ENCODE results near the gene ACO2. TPM values are rescaled to one million over a fixed set of nuclear protein-coding genes. Genes with fewer than 3 reads are reported as not detected.
"Not testable (repeated sequence)": the region's sequence is repeated elsewhere in the genome, so short reads cannot be mapped to it uniquely, and the experiment has no call there.

ACO2 gene
- total RNA-seq, 1 donor from 2014 or later = 71.8 TPM

DNA sequence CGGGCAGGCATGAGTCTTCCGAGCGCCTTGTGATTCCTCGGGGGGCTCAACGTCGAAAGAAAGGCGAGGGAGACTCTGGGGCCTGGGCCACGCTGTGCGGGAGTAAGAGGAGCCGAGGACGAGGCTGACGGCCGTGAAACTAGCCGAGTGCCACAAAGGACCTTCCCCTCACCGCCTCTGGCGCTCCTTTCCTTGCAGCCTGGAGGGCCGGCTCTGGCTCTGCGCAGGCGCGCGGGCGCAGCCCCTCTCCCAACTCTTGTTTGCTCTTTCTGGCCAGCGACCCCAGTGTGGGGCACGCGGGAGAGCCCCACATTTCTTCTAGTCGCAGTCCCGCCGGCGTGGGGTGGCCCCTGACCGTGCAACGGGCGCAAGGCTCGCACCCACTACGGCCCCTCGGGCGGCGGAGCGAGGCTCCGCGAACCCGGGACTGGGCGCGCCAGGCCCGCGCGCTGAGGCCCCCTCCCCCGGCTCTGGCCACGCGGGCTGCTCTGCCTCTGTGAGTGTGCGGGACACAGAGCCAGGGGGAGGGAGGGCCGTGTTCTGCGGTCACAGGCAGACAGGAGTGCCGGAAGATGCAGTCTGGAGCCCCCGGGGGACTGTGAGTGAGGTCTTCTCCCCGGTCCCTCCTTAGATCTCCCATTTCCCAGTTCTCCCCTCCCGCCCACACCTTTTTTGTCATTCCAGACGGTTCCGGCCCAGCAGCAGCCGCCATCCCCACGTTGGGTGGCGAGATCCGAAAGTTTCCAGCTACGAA lies 21.3 kb upstream of the ACO2 start:
- ATAC-seq = peak; percentile 35

DNA sequence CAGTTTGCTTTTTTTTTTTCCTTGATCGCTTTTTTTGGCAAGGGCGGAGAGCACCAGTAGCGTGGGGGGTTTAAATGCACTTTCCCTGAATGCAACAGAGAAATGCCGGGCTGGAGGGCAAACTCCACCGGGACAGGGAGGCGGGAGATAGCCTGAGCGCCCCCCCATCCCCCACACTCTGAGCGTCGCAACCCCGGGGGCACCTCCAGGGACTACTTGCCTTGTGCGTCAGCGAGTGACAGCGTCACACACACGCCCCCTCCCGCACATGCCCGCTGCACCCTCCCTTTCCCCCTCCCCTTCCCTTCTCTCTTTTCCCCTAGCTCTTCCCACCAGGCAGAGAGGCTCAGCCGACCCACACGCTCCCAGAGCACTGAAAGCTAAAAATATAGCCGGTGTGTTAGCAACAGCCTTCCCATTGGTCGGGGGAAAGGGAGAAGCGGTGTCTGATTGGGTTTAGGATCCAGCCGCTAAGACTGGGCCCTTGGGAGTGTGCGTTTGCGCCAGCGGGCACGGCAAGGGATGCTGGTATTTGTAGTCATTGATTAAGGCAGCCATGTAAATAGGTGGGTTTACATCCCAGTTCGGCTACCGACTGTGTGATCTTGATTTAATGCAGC lies 20.6 kb upstream of the ACO2 start:
- ATAC-seq = peak; percentile 68
- DNase-seq (ENCODE audit: low spot score) = peak; percentile 97

More for the DNA sequence above, 21.3 kb upstream of the ACO2 start:
- peak; percentile 77 for DNase-seq (ENCODE audit: low spot score)

DNA sequence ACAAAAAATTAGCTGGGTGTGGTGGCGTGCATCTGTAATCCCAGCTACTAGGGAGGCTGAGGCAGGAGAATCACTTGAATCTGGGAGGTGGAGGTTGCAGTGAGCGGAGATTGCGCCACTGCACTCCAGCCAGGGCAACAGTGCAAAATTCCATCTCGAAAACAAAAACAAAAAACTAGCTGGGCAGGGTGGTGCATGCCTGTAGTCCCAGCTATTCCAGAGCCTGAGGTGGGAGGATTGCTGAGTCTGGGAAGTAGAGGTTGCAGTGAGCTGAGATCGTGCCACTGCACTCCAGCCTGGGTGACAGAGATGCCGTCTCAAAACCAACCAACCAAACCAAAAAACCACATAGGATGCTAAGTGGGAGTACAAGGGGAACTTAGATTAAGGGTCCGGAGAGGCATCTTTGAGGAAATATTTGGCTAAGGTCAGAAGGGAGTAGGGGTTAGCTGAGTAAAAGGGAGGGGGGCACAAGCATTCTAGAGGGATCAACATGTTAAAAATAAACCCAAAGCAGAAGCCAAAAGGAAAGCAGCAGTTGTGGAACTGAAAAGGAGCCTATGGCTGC lies 10.7 kb upstream of the ACO2 start:
- no peak for ATAC-seq
- no peak for DNase-seq (ENCODE audit: low spot score)

DNA sequence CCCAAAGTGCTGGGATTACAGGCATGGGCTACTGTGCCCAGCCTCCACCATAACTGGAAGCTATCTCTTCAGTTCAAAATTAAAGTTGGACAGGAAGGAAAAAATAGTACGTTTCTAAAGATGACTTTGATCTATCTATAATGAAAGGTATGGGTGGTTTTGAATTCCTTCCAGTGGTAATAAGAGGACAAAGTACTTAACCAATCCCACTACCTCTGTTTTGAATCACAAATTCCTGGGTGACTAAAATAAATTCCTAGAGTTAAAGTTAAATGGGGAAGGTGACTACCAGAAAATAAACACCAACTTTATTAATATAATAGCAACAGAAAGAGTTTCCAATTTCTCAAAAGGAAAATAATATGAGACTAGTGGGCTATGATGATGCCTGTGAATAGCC lies 9.5 kb upstream of the ACO2 start:
- no peak for ATAC-seq
- DNase-seq (ENCODE audit: low spot score) = no peak

DNA sequence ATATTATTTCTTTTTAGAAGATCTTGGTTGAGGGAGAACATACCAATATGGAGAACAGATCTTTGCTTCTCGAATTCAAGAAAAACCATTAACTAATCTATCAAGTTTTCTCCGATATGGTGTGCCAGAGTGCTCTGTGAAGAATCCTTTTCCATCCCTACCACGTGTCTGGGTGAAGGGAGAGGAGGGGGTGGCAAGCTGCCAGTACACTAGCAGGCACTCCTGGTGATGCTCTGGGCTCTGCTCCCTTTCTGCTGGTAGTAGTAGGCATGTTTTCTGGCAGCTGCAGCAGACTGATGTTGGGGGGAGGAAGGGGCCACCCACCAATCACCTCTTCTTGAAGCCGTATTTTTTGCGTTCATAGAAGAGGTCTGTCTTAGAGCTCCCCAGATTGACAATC lies 8.8 kb upstream of the ACO2 start:
- peak; percentile 35 for ATAC-seq
- not testable (repeated sequence) for DNase-seq (ENCODE audit: low spot score)

DNA sequence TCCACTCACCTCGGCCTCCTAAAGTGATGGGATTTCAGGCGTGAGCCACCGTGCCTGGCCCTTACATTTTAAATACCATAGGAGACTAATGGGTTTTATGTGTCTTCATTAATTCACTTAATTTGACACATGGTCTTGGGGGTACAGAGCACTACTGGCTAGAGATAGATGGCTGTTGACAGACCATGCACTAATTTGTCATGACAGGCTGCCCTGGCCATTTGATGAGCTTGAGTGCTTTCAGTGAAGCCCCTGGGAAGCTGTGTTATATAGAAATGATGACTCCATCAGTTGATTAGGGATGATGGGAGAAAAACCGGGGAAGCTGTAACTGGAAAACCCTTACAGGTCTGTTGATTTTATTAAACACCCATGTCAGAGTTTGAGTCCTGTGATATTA lies 7.0 kb upstream of the ACO2 start:
- ATAC-seq (no peak), DNase-seq (ENCODE audit: low spot score) (no peak)

DNA sequence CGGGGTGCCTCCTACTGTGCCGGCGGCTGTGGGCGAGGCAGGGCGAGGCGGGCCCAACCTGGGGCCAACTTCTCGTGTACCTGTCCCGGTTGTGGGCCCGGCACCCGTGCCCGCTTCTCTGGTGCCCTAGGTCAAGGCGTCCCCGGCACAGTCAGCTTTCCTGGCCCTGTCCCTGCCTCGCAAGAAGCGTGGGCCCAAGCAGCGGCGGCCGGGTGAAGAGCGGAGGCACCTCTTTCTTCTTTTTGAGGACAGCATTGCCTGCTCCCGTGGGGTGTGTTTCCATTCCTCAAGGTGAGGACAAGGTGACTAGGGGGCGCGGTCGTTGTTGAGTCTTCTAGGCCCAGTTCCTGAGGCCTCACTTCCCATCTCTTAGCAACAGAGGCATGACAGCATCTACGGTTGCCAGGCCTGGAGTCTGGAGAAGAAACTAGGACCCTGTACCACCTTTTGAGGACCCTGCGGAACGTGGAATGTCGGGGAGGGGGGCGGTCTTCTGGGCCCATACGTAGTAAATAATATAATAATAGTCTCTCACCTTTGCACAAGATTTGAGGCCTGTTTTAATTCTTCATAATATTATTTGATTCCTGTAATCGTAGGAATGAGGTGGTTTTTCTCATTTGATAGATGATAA lies 418 bp downstream of the ACO2 start:
- peak; percentile 34 for ATAC-seq
- DNase-seq (ENCODE audit: low spot score) = no peak

DNA sequence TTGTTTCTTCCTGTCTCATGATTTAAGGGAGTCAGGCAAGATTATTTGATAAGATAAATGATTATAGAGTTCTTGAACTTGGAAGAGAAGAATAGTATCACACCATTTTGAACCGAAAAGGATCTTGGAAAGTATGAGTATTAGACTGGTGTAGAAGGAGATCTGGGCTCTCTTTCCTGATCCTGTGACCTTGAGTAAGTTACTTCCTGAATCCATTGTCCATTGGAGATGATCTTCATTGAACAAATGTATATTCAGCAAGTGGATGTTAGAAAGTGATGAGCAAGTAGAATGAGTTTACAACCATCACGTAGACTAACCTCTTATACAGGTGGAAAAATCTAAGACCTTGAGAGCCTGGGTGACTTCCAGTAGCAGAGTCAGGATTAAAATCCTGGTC lies 2.0 kb downstream of the ACO2 start:
- ATAC-seq (no peak), DNase-seq (ENCODE audit: low spot score) (no peak)

DNA sequence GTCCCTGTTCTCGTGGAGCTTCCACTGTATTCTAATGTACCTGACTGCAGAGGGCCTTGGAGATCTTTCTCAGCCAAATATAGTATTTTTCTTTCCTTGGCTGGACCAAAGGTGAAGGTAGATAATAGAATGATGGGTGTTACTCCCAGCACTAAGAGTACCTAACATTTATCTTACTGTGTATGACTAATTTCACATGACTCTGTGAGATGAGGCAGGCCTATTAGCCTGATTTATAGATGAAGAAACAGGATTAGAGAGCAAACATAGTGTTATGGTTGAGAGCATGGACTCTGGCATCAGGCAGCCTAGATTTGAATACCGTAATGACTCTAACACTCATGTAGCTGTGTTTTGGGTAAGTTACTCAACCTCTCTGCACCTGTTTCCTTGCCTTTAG lies 2.7 kb downstream of the ACO2 start:
- DNase-seq (ENCODE audit: low spot score) = no peak

DNA sequence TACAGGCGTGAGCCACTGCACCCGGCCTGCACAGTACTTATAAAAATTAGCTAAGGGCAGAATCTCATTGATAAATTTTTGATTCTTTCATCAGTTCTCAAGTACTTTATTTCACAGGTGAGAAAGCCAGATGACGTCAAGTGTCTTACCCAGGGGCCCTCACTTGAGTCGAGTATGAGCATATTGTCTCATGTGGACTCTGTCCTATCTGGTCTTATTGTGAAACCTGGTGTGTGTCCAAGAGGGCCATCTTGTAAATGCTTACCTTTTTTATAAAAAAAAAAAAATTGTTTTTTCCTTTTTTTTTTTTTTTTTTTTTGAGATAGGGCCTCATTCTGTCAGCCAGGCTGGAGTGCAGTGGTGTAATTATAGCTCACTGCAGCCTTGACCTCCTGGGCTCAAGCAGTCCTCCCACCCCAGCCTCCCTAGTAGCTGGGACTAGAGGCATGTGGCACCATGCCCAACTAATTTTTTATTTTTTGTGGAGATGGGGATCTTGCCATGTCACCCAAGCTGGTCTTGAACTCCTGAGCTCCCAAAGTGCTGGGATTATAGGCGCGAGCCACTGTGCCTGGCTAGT lies 6.0 kb downstream of the ACO2 start:
- peak; percentile 36 for ATAC-seq
- DNase-seq (ENCODE audit: low spot score) = no peak

More for the DNA sequence above, 2.7 kb downstream of the ACO2 start:
- no peak for ATAC-seq

DNA sequence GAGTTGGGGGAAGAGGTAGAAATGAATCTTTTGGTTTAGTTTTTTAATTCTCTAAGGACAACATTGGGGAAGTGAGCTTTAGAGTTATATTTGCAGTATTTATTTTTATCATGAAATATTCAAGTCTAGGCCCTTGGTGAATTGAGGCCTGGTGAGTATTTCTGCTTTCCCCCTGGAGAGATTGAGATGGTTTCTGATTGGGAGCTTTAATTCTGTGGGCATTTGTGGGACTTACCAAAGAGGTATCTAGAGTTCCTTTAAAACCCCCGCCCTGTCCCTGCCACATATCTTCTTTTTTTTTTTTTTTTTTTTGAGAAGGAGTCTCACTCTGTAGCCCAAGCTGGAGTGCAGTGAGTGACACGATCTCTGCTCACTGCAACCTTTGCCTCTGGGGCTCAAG lies 9.6 kb downstream of the ACO2 start:
- DNase-seq (ENCODE audit: low spot score) = no peak
- ATAC-seq = no peak

DNA sequence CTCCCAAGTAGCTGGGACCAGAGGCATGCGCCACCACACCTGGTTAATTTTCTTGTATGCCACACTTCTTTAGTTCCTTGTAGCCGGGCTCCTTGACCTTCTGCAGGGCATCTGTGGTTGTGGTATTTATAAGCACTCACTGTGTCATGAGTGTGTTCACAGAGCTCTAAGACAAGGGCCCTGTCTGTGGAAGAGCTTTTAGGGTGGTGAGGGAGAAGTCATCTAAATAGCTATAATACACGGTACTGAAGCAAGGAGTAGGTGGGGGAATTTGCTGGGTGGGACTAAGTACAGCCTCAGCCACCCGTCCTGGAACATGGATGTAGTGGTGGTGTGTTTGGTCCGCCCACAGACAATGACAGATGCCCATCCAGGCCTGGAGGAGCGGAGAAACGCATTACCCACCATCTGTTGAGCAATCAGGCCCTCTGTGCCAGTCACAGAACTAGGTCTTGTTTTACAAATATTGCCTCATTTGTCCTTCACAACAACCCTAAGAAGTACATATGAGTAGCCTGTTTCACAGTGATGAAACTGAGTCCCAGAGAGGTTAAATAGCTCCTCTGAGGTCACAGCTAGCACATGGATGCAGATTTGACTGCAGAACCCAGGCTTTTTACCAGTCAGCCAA lies 10.1 kb downstream of the ACO2 start:
- DNase-seq (ENCODE audit: low spot score) = peak; percentile 81

DNA sequence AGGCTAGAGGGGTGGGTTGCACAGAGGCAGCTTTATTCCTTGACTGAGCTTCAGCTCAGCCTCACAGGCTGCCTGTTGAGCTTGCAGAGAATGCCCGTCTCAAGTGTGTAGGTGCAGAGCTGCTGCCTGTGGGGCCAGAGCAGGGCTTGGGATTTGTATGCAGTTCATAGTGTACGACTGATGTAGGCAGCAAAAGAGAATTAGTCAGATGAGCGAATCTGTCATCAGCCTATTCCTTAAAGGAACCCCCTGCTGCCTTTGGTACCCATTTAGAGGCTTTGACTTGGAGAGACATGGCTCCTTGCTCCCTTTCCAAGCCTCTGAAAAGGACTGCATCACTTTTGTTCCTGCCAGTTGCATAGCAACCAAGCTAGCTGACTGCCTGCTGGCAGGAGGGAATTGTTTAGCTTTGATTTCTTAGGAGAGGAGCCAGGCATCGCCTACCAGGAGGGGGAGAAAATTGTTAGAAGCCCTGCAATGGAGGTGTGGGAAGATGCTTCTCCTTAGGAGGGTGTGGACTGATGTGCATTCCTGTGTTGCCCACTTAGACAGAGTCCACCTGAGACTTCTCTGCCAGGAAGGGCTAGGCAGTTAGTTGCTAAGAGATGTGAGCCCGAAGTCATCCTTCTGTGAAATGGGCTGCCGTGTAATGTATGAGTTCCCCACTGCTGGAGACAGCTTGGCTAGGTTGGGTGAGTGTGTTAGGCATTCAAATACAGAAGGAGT lies 10.9 kb downstream of the ACO2 start:
- ATAC-seq = no peak
- no peak for DNase-seq (ENCODE audit: low spot score)

More for the DNA sequence above, 10.1 kb downstream of the ACO2 start:
- peak; percentile 78 for ATAC-seq

DNA sequence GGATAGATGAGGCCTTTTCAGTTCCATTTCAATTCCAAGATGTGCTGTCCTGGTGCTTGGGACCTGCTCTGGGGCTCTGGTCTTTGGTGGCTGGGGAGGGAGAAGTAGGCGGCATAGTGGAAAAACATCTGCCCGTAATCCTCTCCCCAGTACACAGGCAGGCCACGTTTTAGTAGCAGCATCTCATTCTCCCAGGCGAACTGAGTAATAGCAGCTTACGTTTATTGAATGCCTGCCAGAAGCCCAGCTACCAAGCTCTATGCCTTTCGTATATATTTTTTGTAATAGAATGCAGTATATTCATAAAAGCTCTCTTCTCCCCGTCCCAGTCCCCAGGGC lies 11.4 kb downstream of the ACO2 start:
- ATAC-seq (no peak), DNase-seq (ENCODE audit: low spot score) (no peak)

DNA sequence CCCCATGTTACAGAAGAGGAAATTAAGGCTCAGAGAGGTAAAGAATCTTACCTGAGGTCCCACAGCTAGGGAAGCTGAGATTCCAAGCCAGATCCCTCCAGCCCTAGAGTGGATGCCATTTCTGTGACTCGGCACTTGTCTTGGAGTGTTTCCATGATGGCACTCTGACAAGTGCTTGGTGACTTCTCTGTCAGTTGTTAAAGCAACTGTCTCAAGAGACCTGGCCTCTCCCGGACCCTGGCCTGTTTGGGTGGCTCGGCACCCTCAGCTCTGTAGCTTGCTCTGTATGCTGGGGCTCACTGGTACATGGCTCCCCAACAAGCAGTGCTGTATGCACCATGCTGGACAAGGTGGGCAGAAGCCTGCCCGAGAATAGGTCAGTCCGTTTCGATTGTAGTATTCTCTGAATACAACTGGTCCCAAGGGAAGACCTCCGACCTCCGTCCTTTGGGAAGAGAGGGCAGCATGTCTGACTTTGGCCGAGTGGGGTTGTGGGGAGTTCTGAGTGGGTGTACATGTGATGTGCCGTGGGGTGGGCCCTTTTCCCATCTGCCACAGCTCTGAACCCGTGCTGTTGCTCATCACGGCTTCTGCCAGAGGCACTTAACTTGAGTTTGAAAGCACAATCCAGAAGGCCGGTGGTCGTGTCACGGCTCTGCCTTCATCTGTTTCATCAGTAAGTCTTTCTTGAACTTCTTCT lies 12.4 kb downstream of the ACO2 start:
- DNase-seq (ENCODE audit: low spot score) (no peak), ATAC-seq (no peak)

DNA sequence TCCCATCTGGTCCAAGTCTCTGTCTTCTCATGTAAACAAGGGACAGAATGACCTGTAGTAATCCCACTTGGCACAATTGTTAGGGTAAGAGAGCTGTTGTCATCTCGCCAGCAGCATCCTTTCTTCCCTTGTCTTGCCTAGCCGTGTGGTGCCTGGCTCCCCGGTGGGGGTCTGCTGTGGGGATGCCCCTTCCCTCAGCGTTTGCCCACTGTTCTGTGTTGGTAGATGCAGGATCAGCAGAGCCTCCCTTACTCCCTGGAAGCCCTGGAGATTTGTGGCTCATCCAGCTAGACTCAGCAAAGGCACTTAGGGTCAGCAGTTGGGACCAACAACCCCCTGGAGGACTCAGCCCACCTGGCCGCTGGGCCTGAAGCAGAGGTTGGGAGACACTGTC lies 13.0 kb downstream of the ACO2 start:
- ATAC-seq (no peak), DNase-seq (ENCODE audit: low spot score) (no peak)

DNA sequence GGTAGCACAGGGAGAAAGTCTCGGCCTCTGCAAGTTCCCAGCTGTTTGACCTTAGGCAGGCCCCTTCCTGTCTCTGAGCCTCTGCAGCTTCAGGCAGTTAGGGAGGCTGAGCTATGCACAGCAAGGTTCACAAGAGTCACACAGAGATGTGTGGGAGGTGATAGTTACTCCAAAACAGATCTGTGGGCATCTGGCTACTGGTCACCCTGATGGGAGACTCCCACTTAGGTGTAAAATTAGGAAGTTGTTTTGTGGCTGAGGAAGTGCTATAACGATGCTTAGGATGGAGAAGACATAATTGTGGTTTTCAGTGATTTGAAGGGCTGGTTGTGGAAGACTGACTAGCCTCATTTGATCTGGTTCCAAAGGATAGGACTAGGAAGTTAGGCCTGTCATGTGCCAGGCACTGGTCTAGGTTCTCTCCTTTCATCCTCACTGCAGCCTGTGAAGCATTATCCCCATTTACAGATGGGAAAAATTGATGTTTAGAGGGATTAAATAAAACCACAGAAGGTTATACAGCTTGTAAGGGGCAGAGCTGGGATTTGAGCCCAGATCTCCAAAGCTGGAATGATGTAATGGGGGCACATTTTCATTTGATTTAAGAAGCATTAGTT lies 13.5 kb downstream of the ACO2 start:
- ATAC-seq (no peak), DNase-seq (ENCODE audit: low spot score) (no peak)

DNA sequence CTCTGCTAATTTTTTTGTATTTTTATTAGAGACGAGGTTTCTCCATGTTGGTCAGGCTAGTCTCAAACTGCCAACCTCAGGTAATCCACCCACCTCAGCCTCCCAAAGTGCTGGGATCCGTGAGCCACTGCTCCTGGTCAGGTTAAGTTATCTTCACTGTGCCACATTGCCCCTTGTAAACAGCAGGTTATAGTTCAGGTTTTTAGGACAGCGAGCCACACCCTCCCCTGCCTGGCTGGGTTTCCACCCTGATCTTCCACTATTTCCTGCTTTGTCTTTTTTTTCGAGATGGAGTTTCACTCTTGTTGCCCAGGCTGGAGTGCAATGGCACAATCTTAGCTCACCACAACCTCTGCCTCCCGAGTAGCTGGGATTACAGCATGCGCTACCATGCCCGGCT lies 16.1 kb downstream of the ACO2 start:
- no peak for DNase-seq (ENCODE audit: low spot score)
- ATAC-seq = peak; percentile 62
